WI38 (cell line): ENCODE data around the gene DUSP1.

Source experiments
- H3K4me3 ChIP-seq: 2 replicates; pipeline ENCODE4 v1.5.1; 2011; ENCODE audit warnings: low read depth, mild to moderate bottlenecking, control low read depth, low read length
- TF ChIP-seq, protein P1 (sequence below): IDR thresholded peaks from 2 replicates; pipeline ENCODE4 v1.5.1; 2012; ENCODE audit warnings: low read depth, mild to moderate bottlenecking, control low read depth, low read length

DUSP1 gene

DNA sequence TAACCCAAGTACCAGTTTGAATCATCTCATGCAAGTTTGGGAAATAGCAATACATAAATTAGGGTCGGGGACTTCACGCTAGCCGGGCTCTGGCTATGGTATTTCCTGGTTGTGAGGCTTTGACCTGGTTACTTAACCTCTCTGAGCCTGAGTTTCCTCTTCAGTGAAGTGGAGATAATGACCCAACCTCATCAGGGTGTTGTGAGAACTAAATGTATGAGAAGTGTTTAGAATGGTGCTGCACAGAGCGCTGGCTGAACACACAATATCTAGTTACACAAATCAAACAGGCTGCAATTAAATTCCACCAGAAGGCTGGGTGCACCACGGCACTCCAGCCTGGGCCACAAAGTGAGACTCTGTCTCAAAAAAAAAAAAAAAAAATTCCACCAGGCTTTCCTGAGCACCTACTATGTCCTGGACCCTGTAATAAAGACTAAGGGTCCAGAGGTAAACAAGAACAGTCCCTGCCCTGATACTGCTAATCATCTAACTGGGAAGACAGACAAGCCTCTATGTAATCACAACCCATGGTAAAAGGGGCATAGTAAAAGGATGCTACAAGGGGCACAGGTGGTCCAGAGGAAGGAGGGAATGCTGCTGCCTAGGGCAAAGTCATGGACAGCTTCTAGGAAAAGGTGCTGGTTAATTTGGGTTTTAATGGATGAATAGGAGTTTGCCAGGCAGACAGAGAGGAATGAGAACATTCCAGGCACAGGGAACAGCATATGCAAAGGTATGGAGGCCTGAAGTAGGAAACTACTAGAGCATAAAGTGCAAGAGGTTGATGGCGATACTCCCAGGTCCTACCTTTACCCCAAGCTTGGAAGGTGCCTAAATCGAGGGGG lies 27.7 kb downstream of the DUSP1 start:
- TF ChIP-seq, protein P1, sequence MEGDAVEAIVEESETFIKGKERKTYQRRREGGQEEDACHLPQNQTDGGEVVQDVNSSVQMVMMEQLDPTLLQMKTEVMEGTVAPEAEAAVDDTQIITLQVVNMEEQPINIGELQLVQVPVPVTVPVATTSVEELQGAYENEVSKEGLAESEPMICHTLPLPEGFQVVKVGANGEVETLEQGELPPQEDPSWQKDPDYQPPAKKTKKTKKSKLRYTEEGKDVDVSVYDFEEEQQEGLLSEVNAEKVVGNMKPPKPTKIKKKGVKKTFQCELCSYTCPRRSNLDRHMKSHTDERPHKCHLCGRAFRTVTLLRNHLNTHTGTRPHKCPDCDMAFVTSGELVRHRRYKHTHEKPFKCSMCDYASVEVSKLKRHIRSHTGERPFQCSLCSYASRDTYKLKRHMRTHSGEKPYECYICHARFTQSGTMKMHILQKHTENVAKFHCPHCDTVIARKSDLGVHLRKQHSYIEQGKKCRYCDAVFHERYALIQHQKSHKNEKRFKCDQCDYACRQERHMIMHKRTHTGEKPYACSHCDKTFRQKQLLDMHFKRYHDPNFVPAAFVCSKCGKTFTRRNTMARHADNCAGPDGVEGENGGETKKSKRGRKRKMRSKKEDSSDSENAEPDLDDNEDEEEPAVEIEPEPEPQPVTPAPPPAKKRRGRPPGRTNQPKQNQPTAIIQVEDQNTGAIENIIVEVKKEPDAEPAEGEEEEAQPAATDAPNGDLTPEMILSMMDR, result no peak
- H3K4me3 ChIP-seq, result no peak overlapping the region

- H3K4me3 ChIP-seq, result no peak overlapping the region
- TF ChIP-seq, protein P1, result no peak
Observed at GRCh38 chr5:172741206-172741582, 29.8 kb downstream of the DUSP1 start.

DNA sequence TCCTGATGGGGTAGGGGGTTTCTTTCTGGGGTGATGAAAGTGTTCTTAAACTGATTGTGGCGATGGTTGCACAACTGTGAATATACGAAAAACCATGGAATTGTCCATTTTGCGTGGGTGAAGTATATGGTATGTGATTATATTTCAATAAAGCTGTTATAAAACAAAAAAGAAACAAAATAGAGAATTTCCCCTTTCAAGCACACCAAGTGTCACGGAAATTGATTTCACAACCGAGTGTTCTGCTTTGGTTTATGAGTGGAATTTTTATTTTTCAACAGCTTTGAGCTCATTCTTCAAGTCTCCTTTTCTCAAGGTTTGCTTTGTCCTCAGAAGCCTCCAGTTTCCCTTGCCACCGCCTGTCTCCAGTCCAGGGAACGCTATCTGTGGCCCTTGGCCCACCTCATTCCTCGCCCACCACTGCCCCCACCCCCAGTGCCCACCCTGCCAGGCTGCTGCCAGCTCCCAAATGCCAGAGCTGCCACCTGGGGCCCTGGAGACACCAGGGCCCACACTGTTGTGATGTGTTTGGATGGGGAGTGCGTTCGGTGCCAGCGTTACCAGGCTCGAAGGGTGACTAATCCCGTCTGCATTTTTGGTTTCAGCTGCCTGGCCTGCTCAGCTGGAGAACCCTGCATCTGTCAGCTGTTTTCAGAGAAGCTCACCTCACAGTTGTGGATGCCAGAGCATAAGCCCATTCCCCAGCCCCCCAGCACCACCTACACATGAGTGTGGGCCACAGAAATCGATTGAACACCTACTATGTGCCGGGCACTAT lies 30.4 kb downstream of the DUSP1 start:
- no peak overlapping the region for H3K4me3 ChIP-seq
- TF ChIP-seq, protein P1, result no peak

DNA sequence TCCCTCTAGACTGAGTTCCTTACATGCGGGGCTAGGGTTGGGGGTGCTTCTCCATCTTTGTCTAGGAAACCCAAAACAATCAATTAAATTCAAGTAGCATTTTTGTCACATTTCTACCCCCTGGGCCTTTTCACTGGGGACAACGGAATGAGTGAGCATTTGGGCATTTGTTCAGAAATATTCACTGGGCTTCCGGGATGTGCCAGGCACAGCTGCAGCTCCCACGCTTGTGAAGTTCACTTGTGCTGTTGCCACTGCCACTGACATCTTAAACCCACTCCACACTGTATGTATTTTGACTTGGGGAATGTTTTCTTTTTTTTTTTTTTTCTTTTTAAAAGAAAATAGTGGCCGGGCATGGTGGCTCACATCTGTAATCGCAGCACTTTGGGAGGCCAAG lies 31.6 kb downstream of the DUSP1 start:
- H3K4me3 ChIP-seq, result no peak overlapping the region
- TF ChIP-seq, protein P1, result no peak

DNA sequence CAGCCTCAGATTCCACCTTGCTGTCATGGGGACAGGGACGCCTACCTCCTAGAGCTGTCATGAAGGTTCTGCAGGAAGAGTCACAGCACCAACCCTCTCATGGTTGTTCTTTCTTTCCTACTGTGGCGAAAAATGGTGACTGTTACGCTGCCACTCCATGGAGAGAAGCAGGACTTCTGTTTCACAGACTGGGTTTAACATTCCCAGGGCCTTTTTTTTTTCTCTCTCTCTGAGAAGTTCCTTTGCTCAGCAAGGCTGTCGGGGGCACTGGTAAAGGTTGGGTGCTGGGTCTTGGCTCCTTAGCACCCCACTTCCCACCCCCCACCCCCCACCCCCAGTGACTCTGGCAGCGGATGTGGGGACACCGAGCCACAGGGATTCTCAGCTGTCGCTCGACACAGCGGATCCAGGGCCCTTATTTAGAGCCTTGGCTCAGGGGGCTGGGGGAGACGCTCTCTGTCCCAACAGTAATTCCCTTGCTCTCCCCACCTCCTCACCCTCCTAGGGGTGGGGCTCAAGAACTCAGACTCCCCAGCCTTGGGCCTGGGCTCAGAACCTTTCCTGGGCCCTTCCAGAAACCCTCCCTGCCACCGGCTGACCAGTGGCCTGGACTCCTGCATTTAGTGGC lies 34.4 kb downstream of the DUSP1 start:
- no peak overlapping the region for H3K4me3 ChIP-seq
- TF ChIP-seq, protein P1, result no peak

DNA sequence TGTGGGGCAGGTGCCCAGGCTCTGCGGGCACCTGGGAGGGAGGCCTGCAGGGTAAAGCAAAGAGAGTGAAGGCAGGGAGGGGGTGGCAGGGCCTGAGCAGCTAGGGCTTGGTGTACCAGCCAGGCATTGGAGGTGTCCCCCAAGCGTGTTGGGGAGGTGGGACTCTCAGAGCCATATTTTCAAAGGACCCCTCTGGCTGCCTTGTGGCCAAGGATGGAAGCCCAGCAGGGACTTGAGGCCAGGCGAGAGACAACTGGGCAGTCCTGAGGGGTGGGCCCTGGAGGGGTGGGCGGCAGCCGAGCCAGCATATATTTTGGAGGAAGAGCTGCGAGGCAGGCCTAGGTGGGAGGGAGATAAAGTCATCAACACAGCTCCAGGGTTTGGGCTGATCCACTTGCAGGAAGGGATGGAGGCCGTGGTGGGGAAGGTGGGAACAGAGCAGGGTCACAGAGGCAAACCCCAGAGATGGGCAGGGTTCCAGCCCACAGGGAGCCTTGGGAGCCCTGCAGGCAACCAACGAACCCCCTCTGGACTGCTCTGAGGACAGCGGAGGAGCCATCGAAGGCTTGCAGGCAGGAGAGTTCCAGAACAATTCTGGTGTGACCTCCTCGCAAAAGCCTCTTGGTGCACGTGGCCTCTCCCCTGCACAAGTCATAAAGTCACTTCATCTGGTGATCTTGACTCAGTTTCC lies 35.7 kb downstream of the DUSP1 start:
- TF ChIP-seq, protein P1, result no peak
- no peak overlapping the region for H3K4me3 ChIP-seq
